ENCODE results near the gene SIK3.

SIK3 gene

GRCh38 chr11:117110294-117110950 is 12.2 kb upstream of the SIK3 start:
- no peak for ATAC-seq
- no peak for DNase-seq

- DNase-seq (no peak), ATAC-seq (no peak)
Measured at GRCh38 chr11:117107701-117108590, 9.7 kb upstream of the SIK3 start.

DNA sequence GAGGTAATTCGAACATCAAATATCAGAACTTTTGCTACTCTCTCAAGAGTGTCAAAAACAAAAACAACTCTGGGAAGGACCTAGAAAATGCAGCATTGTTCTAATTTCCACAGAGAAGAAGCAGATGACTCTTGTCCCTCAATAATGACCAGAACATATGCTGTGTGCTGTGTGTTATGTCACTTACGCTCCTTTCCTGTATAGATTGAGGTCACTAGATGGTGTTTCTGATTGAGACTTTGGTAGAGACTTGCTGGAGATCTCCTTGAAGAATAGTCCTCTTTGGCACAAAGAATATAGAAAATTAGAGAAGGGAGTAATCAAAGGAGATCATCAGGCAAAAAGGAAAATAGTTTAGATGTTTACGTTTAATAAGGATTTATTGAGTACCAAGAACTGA is 2.3 kb upstream of the SIK3 start:
- DNase-seq = no peak

GRCh38 chr11:117099696-117100095 is 1.5 kb upstream of the SIK3 start:
- no peak for DNase-seq

More for the DNA sequence above, 2.3 kb upstream of the SIK3 start:
- ATAC-seq = no peak

GRCh38 chr11:117097389-117098268 is 599 bp downstream of the SIK3 start:
- ATAC-seq = peak; percentile 28
- peak; percentile 55 for DNase-seq

More at GRCh38 chr11:117099696-117100095, 1.5 kb upstream of the SIK3 start:
- no peak for ATAC-seq

DNA sequence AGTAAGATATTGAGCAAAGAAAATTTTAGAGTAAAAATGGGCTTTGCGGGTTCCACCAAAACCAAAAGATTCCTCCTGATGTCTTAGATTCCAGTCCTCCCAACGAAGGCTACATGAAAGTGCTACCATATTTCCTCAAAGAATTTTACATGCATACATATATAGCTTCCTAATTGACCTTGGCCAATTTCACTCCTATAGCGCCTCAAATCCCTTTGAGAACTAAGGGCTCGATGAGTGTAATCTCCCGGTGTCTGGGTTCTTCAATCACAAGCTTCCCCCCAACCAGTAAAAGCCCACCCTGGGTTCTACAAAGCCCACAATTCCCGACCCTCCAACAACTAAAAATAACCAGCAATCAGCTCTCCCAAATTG is 1.2 kb downstream of the SIK3 start:
- no peak for DNase-seq

GRCh38 chr11:117096201-117096991 is 1.8 kb downstream of the SIK3 start:
- ATAC-seq = peak; percentile 29
- peak; percentile 28 for DNase-seq

More for the DNA sequence above, 1.2 kb downstream of the SIK3 start:
- ATAC-seq = no peak

DNA sequence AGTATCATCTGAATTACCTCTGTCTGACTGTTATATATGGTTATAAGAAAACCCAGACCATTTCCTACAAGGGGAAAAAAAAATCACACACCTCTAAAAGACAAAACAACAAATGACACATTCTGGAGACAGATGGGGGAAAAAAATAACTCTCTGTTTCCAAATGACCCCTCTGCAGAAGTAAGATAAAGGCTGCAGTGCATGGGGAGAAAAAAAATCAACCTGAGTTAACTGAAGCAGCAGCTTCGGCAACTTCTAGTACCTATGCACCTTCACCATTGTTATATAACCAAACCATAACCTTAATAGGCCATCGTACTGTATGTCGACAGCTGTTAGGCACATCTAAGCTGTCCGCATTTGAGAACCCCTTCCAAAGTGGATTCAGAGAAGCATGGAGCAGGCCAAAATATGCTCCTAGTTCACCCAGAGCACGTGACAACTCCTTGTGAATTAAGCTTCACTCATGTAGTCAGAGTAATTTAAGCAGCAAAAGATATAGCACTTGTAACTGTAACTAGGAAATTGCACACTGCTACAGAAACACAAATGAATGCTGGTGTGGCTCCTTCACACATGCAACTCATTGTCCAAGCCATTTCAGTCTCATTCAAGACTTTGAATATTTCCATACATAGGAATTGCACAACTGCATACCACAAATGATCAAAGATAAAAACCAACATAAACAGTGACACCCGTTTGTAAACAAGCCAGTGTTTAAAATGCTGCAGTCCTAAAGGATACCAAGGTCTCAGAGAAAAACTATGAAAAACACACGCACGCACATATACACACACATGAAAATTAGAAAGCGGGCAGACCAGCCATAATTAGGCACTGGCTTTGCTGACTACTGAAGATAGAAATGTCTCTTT is 2.7 kb downstream of the SIK3 start:
- DNase-seq = no peak
- ATAC-seq = no peak

GRCh38 chr11:117094776-117095175 is 3.5 kb downstream of the SIK3 start:
- DNase-seq = no peak
- no peak for ATAC-seq

DNA sequence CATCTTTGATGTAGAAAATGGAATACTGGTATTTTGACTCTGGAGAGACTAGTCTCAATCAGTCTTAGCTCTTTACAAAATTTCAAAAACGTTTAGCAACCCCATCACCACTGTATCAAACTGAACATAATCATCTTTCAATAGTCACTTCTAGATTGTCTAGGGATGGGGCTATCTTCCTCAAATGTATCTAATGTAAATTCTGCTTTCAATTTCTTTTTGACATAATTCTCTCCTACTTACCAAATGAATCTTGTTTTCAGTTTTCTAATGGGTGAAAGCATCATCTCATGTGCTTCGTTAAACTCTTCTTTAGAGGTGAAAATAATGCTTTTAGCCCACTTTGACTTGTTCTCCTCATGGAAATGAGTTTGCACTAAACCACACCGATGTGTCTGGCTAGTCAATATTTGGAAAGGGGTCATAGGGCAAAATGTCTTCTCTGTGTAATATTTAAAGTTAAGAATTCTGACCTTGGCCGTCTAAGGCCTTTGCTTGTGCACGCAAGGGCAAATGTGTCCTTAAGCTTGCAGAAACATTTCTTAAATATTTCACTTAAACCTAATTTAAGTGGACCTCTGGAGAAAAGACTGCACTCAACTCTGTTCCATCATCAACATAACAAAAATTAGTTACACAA is 5.2 kb downstream of the SIK3 start:
- DNase-seq = no peak
- peak; percentile 62 for ATAC-seq

DNA sequence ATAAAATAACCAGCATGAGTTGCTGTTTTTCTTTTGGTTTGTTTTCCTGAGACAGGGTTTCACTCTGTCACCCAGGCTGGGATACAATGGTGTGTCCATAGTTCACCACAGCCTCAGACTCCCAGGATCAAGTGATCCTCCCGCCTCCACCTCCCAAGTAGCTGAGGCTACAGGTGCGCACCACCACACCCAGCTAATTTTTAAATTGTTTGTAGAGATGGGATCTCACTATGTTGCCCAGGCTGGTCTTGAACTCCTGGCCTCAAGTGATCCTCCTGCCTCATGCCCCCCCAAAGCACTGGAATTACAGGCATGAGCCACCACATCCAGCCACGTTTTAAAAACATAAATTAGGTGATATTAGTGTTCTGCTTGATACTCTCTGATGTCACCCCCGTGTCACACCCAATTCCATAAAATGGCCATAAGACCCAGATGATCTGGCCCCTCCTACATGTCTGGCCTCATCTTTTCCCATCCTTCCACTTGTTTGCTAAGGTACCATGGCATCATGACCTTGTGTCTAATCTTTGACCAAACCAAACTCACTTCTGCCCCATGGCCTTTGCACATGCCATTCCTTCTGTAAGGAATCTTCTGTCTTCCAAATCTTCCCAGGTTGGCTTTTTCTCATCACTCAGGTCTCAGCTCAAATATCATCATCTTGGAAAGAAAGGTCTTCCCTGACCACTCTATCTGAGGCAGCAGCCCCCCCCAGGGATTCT is 6.3 kb downstream of the SIK3 start:
- ATAC-seq (no peak), DNase-seq (no peak)

GRCh38 chr11:117090111-117090706 is 8.0 kb downstream of the SIK3 start:
- ATAC-seq (no peak), DNase-seq (no peak)

- ATAC-seq (no peak), DNase-seq (no peak)
Measured at GRCh38 chr11:117089685-117090084, 8.5 kb downstream of the SIK3 start.

DNA sequence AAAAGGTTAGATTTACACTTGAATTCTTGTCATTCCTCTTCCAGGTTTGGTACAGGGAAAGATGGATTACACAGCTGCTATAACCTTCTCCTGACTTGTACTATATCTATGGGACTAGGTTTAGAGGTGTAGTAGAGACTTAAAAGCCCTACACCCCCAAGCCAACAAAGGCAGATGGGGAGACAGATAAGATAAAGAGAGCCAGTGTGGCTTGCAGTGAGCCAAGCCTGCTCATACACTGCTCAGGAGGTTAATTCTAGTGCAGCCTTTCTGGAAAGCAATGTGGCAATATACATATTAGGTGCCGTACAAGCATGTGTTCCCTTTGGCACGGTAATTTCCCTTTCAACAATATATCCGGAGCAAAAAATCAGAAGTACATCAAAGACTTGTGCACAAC is 10.8 kb downstream of the SIK3 start:
- DNase-seq (no peak), ATAC-seq (no peak)

DNA sequence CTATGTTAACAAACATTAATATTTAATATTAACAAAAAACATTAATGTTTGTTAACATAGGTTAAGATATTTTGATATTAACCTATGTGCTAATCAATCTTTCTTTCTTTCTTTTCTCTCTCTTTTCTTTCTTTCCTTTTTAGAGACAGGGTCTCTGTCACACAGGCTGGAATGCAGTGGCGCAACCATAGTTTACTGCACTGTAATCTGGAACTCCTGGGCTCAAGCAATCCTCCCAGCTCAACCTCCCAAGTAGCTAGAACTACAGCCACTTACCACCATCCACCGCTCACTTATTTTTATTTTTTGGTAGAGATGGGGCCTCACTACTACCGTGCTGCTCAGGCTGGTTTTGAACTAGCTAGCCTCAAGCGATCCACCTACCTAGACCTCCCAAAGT is 13.2 kb downstream of the SIK3 start:
- no peak for DNase-seq
- no peak for ATAC-seq

- no peak for DNase-seq
- no peak for ATAC-seq
Measured at GRCh38 chr11:117083011-117083935, 15.0 kb downstream of the SIK3 start.

DNA sequence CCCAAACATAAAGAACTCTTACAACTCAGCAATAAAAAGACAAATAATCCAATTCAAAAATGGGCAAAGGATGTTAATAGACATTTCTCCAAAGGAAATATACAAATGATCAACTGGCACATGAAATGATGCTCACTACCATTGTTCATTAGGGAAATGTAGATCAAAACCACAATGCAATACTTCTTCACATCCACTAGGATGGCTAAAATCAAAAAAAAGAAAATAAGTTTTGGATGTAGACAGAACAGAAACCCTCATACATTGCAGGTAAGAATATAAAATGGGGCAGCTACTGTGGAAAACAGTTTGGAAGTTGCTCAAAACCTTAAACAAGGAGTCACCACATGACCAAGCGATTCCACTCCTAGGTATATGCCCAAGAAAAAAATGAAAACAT is 16.3 kb downstream of the SIK3 start:
- ATAC-seq (no peak), DNase-seq (no peak)

DNA sequence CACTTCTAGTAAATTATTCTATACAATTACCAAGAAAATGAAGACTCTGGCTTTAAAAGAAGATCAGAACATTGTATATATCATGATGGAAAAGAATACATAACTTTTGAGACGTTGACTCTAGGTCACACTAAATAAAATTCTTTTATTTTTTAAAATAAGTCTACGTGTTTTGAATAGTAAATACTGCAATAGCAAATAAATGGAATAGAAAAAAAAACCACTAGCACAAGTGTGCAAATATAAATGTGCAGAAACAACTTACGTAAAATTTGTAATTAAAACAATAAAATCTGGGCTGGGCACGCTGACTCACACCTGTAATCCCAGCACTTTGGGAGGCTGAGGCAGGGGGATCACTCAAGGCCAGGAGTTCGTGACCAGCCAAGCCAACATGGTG is 17.9 kb downstream of the SIK3 start:
- ATAC-seq = no peak
- DNase-seq = no peak

Data from stimulated activated naive CD8-positive, alpha-beta T cell treated with anti-CD3 and anti-CD28 coated beads, Interleukin-15, Interleukin-2, amounts not matched to agents 100 U/mL and 50 U/mL, for 24 hours (primary cell).